AG04450 (cell line): ENCODE data around the gene PLXND1. TPM values are rescaled to one million over a fixed set of nuclear protein-coding genes. Genes with fewer than 3 reads are reported as not detected.

Experiments used
- CTCF ChIA-PET: fragments of 300-600, 350-600 bp; formaldehyde crosslinking; extraction: SDS; loops from one replicate; lab custom pipeline; 2022; ENCODE audit warnings: antibody characterized with exemption, inconsistent platforms; lab: Charles Lee
- POLR2A ChIA-PET: fragments of 350-600 bp; formaldehyde crosslinking; extraction: SDS; loops from one replicate; lab custom pipeline; 2021; ENCODE audit warnings: antibody characterized with exemption, inconsistent platforms; lab: Yijun Ruan, JAX
- DNase-seq: peaks from one replicate; pipeline ENCODE4 v3.0.0-alpha.2; 2011; ENCODE audit warnings: low read depth, low spot score
- H3K27ac ChIP-seq: one replicate; pipeline ENCODE4 v1.5.1; 2012; ENCODE audit warnings: low read depth, low read length, control low read depth
- H3K27me3 ChIP-seq: one replicate; pipeline ENCODE4 v1.6.0; 2012; ENCODE audit warnings: low read length; ENCODE audit not compliant: control insufficient read depth, insufficient read depth
- H3K4me3 ChIP-seq: 2 replicates; pipeline ENCODE4 v1.5.1; 2011; ENCODE audit warnings: mild to moderate bottlenecking, low read depth, low read length, control low read depth
- H3K9me3 ChIP-seq: 2 replicates; pipeline ENCODE4 v1.5.1; 2012; ENCODE audit warnings: low read length; ENCODE audit not compliant: control insufficient read depth, insufficient read depth
- CTCF ChIP-seq: IDR thresholded peaks from 2 replicates; pipeline ENCODE4 v1.5.1; 2011; ENCODE audit warnings: low read depth, low read length, control low read depth, inconsistent platforms
- polyA plus RNA-seq: library from polyadenylated mRNA; depleted of rRNA; stranded (reverse); fragments of >200 nt; gene quantifications from 2 replicates; pipeline ENCODE4 v1.2.3, GENCODE V29; 2011

The PLXND1 gene
- polyA plus RNA-seq, 1 experiment, result 37.1 TPM

DNA sequence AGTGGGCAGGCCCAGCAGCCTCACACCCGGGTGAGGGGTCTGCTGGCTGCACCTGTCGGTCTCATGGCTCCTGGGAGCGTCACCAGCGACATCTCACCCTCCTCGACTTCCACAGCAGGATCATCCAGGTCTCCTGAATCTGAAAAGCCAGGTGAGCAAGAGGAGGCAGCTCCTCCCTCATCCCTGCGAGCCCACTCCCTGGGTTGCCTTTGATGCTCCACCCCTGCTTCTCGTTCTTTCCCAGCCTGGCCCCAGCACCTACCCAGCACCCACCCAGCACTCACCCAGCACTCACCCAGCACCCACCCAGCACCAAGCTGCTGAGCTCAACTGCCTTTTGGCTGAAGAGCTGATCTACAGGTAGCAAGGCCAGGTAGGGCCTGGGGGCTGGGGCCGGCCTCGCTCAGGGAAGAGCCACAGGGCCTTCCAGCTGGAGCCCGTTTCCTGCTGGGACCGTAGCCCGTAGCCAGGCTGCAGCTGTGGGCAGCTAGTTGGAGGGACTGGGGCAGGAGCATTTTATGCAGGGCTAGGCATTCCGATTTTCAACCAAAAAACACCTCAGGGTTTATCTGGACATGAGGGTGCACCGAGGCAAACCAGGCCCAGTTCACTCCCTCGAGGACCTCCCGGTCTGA is 63.2 kb downstream of the PLXND1 start, which contains the start of gene H1-8:
Gene H1-8 (plus strand): TSS at position 20 of the 635 bp plus-strand sequence. CDS start 44 bp downstream, at position 64.
- ChIA-PET CTCF (no interaction called here), POLR2A (no interaction called here)
- DNase-seq, result no peak
- Histone ChIP-seq H3K4me3 (no peak within 1 kb of the TSS), H3K9me3 (no peaks in the 10 kb centered on the region), H3K27me3 (no peaks in the 10 kb centered on the region), H3K27ac (no peak within 1 kb of the TSS)
- no peak for TF ChIP-seq CTCF

- CTCF ChIA-PET, result no interaction called here
- Histone ChIP-seq H3K4me3 (no peak overlapping the region), H3K27me3 (no peaks in the 10 kb centered on the region), H3K9me3 (no peaks in the 10 kb centered on the region), H3K27ac (no peak overlapping the region)
- no peak for DNase-seq
- POLR2A ChIA-PET, result no interaction called here
- TF ChIP-seq CTCF, result no peak
These were observed 63.7 kb downstream of the PLXND1 start for GRCh38 chr3:129542747-129543146.

GRCh38 chr3:129540776-129541516 is 65.5 kb downstream of the PLXND1 start:
- Histone ChIP-seq H3K27me3 (peaks cover 5% of the 10 kb centered on the region), H3K4me3 (no peak overlapping the region), H3K27ac (no peak overlapping the region), H3K9me3 (no peaks in the 10 kb centered on the region)
- POLR2A ChIA-PET, result no interaction called here
- TF ChIP-seq CTCF, result no peak
- CTCF ChIA-PET, result no interaction called here
- no peak for DNase-seq

GRCh38 chr3:129539206-129539605 is 67.3 kb downstream of the PLXND1 start:
- Histone ChIP-seq H3K4me3 (no peak overlapping the region), H3K27ac (no peak overlapping the region), H3K27me3 (peaks cover 5% of the 10 kb centered on the region), H3K9me3 (no peaks in the 10 kb centered on the region)
- CTCF ChIA-PET, result interaction anchor here (0.9 kb wide), 1 partner anchor 49 kb away, joined by 4 read pairs; no protein-coding TSS in a partner anchor
- no peak for DNase-seq
- POLR2A ChIA-PET, result no interaction called here
- no peak for TF ChIP-seq CTCF

DNA sequence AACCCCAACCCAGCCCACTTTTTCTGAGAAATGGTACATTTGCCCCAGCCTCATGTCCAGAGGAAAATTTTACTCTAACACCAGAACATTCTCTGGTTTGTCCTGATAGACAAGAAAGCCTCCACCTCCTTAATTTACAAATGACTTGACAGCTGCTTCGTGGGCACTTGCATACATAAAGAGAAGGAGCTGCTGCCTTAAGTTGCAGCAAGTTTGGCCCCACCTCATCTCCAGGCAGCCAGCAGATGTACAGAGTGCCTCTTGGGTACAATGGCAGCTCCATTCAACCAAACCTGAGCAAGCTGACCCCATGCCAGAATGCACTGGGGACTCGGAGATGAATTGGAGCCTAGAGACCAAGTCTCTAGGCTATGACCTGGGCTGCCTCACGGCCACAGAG is 69.7 kb downstream of the PLXND1 start:
- ChIA-PET POLR2A (interaction anchor here (0.7 kb wide), 1 partner anchor 27 kb away, joined by 3 read pairs; no protein-coding TSS in a partner anchor), CTCF (no interaction called here)
- H3K4me3 ChIP-seq, result no peak overlapping the region
- H3K27ac ChIP-seq, result no peak overlapping the region
- no peak for TF ChIP-seq CTCF
- DNase-seq, result no peak
- no peaks in the 10 kb centered on the region; the same call in 1 of the 2 replicates for H3K9me3 ChIP-seq
- H3K27me3 ChIP-seq, result peaks cover 5% of the 10 kb centered on the region
